GM12891 (cell line): ENCODE data around the gene TCEAL8.
"Not testable (repeated sequence)": the region's sequence is repeated elsewhere in the genome, so short reads cannot be mapped to it uniquely, and the experiment has no call there.

Source experiments
- POLR2A ChIP-seq: IDR thresholded peaks from 2 replicates; pipeline ENCODE4 v1.6.1; 2011; ENCODE audit warnings: low read depth, low read length, control low read depth
- POLR2AphosphoS5 ChIP-seq: IDR thresholded peaks from 2 replicates; pipeline ENCODE4 v1.6.1; 2011; ENCODE audit warnings: low read depth, low read length, control low read depth
- POU2F2 ChIP-seq: IDR thresholded peaks from 2 replicates; pipeline ENCODE4 v1.6.1; 2011; ENCODE audit warnings: low read depth, mild to moderate bottlenecking, control low read depth, low read length, moderate library complexity
- SPI1 ChIP-seq: IDR thresholded peaks from 2 replicates; pipeline ENCODE4 v1.6.1; 2011; ENCODE audit warnings: low read depth, low read length, control low read depth

DNA sequence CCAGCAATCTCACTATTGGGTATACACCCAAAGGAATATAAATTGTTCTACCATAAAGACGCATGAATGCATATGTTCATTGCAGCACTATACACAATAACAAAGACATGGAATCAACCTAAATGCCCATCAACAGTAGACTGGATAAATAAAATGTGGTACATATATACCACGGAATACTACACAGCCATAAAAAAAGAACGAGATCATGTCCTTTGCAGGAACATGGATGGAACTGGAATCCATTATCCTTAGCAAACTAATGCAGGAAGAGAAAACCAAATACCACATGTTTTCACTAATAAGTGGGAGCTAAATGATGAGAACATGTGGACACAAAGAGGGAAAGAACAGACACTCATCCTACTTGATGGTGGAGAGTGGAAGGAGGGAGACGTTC is 29.0 kb downstream of the TCEAL8 start:
- TF ChIP-seq POLR2A, SPI1, POLR2AphosphoS5, POU2F2: not testable (repeated sequence)
